H7 (cell line): Measurements from ENCODE around the gene TBXAS1. TPM values are rescaled to one million over a fixed set of nuclear protein-coding genes. Genes with fewer than 3 reads are reported as not detected.

Experiments
- DNase-seq: peaks from one replicate; pipeline ENCODE4 v3.0.0; 2012
- H3K27me3 ChIP-seq: 2 replicates; pipeline ENCODE4 v1.6.0; 2011; ENCODE audit warnings: mild to moderate bottlenecking, low read length; ENCODE audit not compliant: control insufficient read depth, insufficient read depth
- H3K36me3 ChIP-seq: replicated peaks from 2 replicates; pipeline ENCODE4 v1.5.1; 2011; ENCODE audit warnings: low read length; ENCODE audit not compliant: control insufficient read depth, insufficient read depth
- H3K4me3 ChIP-seq: 2 replicates; pipeline ENCODE4 v1.5.1; 2011; ENCODE audit warnings: low read depth, mild to moderate bottlenecking, control low read depth, low read length, moderate library complexity; ENCODE audit not compliant: insufficient read depth
- total RNA-seq: library from RNA; depleted of rRNA; stranded (reverse); fragments of >200 nt; shearing (Covaris generic); gene quantifications from 2 replicates; pipeline ENCODE4 v1.2.3, GENCODE V29; 2014

The TBXAS1 gene
- total RNA-seq, 1 experiment from 2014 or later = 0.76 TPM

DNA sequence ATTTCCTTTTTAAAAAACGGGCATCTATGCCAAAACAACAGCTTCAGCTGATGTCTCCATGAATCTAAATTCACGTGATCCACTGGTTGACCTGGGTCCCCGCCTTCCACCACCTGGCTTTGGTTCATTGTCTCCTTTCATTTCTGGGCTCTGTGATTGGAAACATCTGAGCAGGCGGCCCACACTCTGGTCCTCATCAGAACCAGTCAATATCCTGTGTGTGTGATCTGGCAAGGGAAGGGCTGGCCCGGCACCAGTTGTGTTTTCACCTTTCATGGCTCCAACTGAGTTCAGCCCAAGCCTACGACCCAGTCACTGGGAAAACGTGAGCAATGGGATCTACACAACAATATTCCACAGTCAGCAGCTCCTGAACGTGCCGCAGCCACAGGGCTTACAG, 187.5 kb downstream of the TBXAS1 start:
- DNase-seq = no peak
- no peaks in the 10 kb centered on the region for H3K27me3 ChIP-seq

GRCh38 chr7:140017034-140017433, 188.0 kb downstream of the TBXAS1 start:
- DNase-seq = no peak
- Histone ChIP-seq H3K36me3 (no peaks in the 10 kb centered on the region), H3K4me3 (no peak overlapping the region), H3K27me3 (no peaks in the 10 kb centered on the region)

More for the DNA sequence above, 187.5 kb downstream of the TBXAS1 start:
- no peaks in the 10 kb centered on the region for H3K36me3 ChIP-seq
- no peak overlapping the region for H3K4me3 ChIP-seq

GRCh38 chr7:140017543-140017942, 188.5 kb downstream of the TBXAS1 start:
- H3K4me3 ChIP-seq = no peak overlapping the region
- peak; percentile 63 for DNase-seq
- H3K36me3 ChIP-seq = no peaks in the 10 kb centered on the region
- H3K27me3 ChIP-seq = no peaks in the 10 kb centered on the region

GRCh38 chr7:140018125-140019043, 189.3 kb downstream of the TBXAS1 start:
- no peaks in the 10 kb centered on the region for H3K36me3 ChIP-seq
- no peak for DNase-seq
- no peak overlapping the region for H3K4me3 ChIP-seq
- no peaks in the 10 kb centered on the region for H3K27me3 ChIP-seq

- Histone ChIP-seq H3K4me3 (no peak overlapping the region), H3K36me3 (no peaks in the 10 kb centered on the region), H3K27me3 (no peaks in the 10 kb centered on the region)
- DNase-seq = no peak
Measured at GRCh38 chr7:140019172-140019571, 190.1 kb downstream of the TBXAS1 start.

GRCh38 chr7:140019606-140020005, 190.5 kb downstream of the TBXAS1 start:
- Histone ChIP-seq H3K27me3 (no peaks in the 10 kb centered on the region), H3K36me3 (no peaks in the 10 kb centered on the region), H3K4me3 (no peak overlapping the region)
- DNase-seq = no peak

GRCh38 chr7:140021603-140022002, 192.5 kb downstream of the TBXAS1 start:
- Histone ChIP-seq H3K36me3 (no peaks in the 10 kb centered on the region), H3K27me3 (no peaks in the 10 kb centered on the region), H3K4me3 (no peak overlapping the region)
- DNase-seq = no peak

- H3K4me3 ChIP-seq = no peak overlapping the region
Measured at GRCh38 chr7:140022582-140023211, 193.6 kb downstream of the TBXAS1 start.

DNA sequence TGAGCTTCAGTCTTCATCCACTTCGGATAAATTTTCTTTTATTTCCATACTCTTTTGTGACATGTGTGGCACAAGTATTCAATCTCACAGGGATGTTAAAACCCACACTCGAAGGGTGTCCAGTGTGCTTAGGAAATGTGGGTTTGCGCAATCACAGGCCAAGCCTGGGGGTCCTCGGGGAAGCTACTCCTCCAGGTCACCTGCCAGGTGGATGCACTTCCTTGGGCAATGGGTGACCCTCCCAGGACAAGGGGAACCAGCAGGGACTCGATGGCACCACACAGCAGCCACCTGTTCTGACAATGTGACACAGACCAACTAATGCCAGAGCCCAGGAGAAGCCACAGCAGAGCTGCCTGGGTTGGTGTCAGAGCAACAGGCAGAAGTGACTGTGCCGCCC, 194.7 kb downstream of the TBXAS1 start:
- no peaks in the 10 kb centered on the region for H3K27me3 ChIP-seq
- no peaks in the 10 kb centered on the region for H3K36me3 ChIP-seq
- H3K4me3 ChIP-seq = no peak overlapping the region
- DNase-seq = no peak

More at GRCh38 chr7:140022582-140023211, 193.6 kb downstream of the TBXAS1 start:
- no peaks in the 10 kb centered on the region for H3K36me3 ChIP-seq
- DNase-seq = no peak
- no peaks in the 10 kb centered on the region for H3K27me3 ChIP-seq

GRCh38 chr7:140024585-140024984, 195.5 kb downstream of the TBXAS1 start:
- Histone ChIP-seq H3K36me3 (no peaks in the 10 kb centered on the region), H3K27me3 (no peaks in the 10 kb centered on the region), H3K4me3 (no peak overlapping the region)
- no peak for DNase-seq

DNA sequence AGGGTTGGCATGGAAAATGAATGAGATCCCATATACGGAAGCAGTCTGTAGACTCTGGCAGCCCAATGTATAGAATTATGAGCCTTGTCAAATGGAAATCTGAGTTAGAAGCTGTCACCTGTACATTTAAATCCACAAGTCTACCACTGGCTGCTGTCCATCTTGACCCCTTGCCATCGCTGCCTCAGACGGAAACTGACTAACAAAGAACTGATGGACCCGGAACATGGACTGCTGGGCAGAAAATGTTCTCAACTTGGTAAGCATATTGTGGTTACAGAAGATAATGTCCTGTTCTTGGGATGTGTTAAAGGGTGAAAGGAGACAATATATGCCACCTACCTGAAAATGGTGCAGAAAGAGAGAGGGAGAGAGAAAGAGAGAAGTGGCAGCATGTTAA, 196.2 kb downstream of the TBXAS1 start:
- Histone ChIP-seq H3K36me3 (no peaks in the 10 kb centered on the region), H3K4me3 (no peak overlapping the region), H3K27me3 (no peaks in the 10 kb centered on the region)
- DNase-seq = no peak

GRCh38 chr7:140025814-140026433, 196.9 kb downstream of the TBXAS1 start:
- Histone ChIP-seq H3K27me3 (no peaks in the 10 kb centered on the region), H3K36me3 (no peaks in the 10 kb centered on the region), H3K4me3 (no peak overlapping the region)
- no peak for DNase-seq

DNA sequence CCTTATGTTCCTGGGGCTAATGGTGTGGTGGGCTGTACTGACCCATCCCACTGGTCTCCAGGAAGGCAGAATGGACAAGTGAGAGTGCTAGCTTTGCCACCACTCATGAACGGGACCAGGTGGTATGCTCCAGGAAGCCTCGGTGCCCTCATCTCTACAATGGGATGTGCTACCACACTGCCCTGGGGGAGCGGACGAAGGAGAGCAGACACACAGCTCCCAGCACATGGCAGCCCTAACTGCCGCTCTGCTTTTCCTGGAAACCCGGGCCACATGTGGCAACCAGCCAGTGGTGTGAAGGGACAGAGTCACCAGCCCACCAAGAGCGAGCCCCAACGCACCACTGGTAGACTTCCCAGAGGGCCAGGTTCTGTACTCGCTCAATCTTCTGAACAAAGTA, 197.9 kb downstream of the TBXAS1 start:
- no peak for DNase-seq
- Histone ChIP-seq H3K36me3 (no peaks in the 10 kb centered on the region), H3K4me3 (no peak overlapping the region), H3K27me3 (no peaks in the 10 kb centered on the region)

GRCh38 chr7:140027858-140028257, 198.8 kb downstream of the TBXAS1 start:
- H3K4me3 ChIP-seq = no peak overlapping the region
- DNase-seq = no peak
- no peaks in the 10 kb centered on the region for H3K27me3 ChIP-seq
- no peaks in the 10 kb centered on the region for H3K36me3 ChIP-seq

DNA sequence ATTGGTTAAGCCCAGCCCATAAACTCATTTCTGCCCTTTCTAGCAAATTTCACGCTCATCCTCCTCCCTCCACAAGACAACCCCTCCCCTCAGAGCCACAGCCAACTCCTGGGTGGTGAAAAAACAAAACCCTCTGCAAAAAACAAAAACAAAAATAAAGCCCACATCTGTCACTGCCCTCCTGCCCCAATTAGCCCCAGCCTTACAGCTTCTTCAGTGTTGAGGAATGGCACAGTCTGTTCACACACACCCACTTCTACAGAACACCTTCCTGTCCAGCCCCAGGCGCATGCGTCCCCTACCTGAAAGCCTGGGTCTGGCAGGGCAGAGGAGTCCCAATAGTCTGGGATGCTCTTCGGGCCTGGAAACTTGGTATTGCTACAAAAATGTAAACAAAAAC, 199.2 kb downstream of the TBXAS1 start:
- Histone ChIP-seq H3K4me3 (no peak overlapping the region), H3K27me3 (no peaks in the 10 kb centered on the region), H3K36me3 (no peaks in the 10 kb centered on the region; the same call in 1 of the 2 replicates)
- no peak for DNase-seq
